Measurements from ENCODE around the gene POMGNT2. TPM values are rescaled to one million over a fixed set of nuclear protein-coding genes. Genes with fewer than 3 reads are reported as not detected.
A peak's percentile ranks its signal among the peaks of the same experiment; 100 is the strongest.
"Not testable (repeated sequence)": the region's sequence is repeated elsewhere in the genome, so short reads cannot be mapped to it uniquely, and the experiment has no call there.

POMGNT2 gene
- polyA plus RNA-seq, 1 donor (not counting 4 experiments of a cell fraction or from before 2014, with no cell fraction given): 6.0 TPM

GRCh38 chr3:43072361-43072760 lies 33.5 kb downstream of the POMGNT2 start:
- no peak overlapping the region for H3K9ac ChIP-seq (ENCODE audit: control insufficient read depth, extremely low read depth, insufficient read depth, low read length)
- H3K27me3 ChIP-seq (ENCODE audit: control insufficient read depth, extremely low read depth, insufficient read depth, low read length): no peaks in the 10 kb centered on the region
- dilution Hi-C loops (cut with MboI; ENCODE audit: extremely low pct_ligation_motif_present, low sequenced_read_pairs): no loop called here
- no peak overlapping the region for H2AFZ ChIP-seq (ENCODE audit: control insufficient read depth, low read length)
- no peaks in the 10 kb centered on the region for H3K79me2 ChIP-seq (ENCODE audit: control insufficient read depth, insufficient read depth, low read length)
- H4K20me1 ChIP-seq (ENCODE audit: control insufficient read depth, extremely low read depth, insufficient read depth, low read length): no peaks in the 10 kb centered on the region
- TF ChIP-seq CTCF (optimal IDR thresholded peaks at IDR 0.05 in 1 of 3, IDR thresholded peaks at IDR 0.05 in 1 of 3, conservative IDR thresholded peaks at IDR 0.05 in 1 of 3; ENCODE audit: extremely low read depth in 1 of 3, insufficient read depth in 2 of 3, low read length in 3 of 3): no peak
- no peak for TF ChIP-seq EZH2 (IDR thresholded peaks at IDR 0.05; ENCODE audit: low read length)
- H3K9me3 ChIP-seq (ENCODE audit: control insufficient read depth, low read depth, low read length): no peaks in the 10 kb centered on the region
- H3K36me3 ChIP-seq (ENCODE audit: control insufficient read depth in 2 of 2, extremely low read depth in 1 of 2, insufficient read depth in 2 of 2, low read length in 2 of 2): no peaks in the 10 kb centered on the region
- no peak overlapping the region for H3K27ac ChIP-seq (ENCODE audit: control insufficient read depth, insufficient read depth, low read length)
- no peaks in the 10 kb centered on the region for H3K4me1 ChIP-seq (ENCODE audit: control insufficient read depth, extremely low read depth, insufficient read depth, low read length)
- H3K4me3 ChIP-seq (ENCODE audit: control insufficient read depth in 2 of 3, extremely low read depth in 1 of 3, insufficient read depth in 2 of 3, low read depth in 1 of 3, low read length in 3 of 3): no peak overlapping the region
- DNase-seq (ENCODE audit: low read depth, low spot score) (no peak), FAIRE-seq (no peak)
- no peak overlapping the region for H3K4me2 ChIP-seq (ENCODE audit: control insufficient read depth, extremely low read depth, insufficient read depth, low read depth, low read length)
- no peaks in the 10 kb centered on the region for H3K9me1 ChIP-seq (ENCODE audit: control insufficient read depth, extremely low read depth, insufficient read depth, low read length)

GRCh38 chr3:43071313-43071893 lies 34.5 kb downstream of the POMGNT2 start:
- Histone ChIP-seq H3K27ac (ENCODE audit: control insufficient read depth, insufficient read depth, low read length) (no peak overlapping the region), H4K20me1 (ENCODE audit: control insufficient read depth, extremely low read depth, insufficient read depth, low read length) (no peaks in the 10 kb centered on the region), H2AFZ (ENCODE audit: control insufficient read depth, low read length) (no peak overlapping the region), H3K4me2 (ENCODE audit: control insufficient read depth, extremely low read depth, insufficient read depth, low read depth, low read length) (no peak overlapping the region), H3K9ac (ENCODE audit: control insufficient read depth, extremely low read depth, insufficient read depth, low read length) (no peak overlapping the region), H3K9me3 (ENCODE audit: control insufficient read depth, low read depth, low read length) (no peaks in the 10 kb centered on the region), H3K36me3 (ENCODE audit: control insufficient read depth in 2 of 2, extremely low read depth in 1 of 2, insufficient read depth in 2 of 2, low read length in 2 of 2) (no peaks in the 10 kb centered on the region), H3K79me2 (ENCODE audit: control insufficient read depth, insufficient read depth, low read length) (no peaks in the 10 kb centered on the region), H3K4me1 (ENCODE audit: control insufficient read depth, extremely low read depth, insufficient read depth, low read length) (no peaks in the 10 kb centered on the region), H3K4me3 (ENCODE audit: control insufficient read depth in 2 of 3, extremely low read depth in 1 of 3, insufficient read depth in 2 of 3, low read depth in 1 of 3, low read length in 3 of 3) (no peak overlapping the region), H3K27me3 (ENCODE audit: control insufficient read depth, extremely low read depth, insufficient read depth, low read length) (no peaks in the 10 kb centered on the region), H3K9me1 (ENCODE audit: control insufficient read depth, extremely low read depth, insufficient read depth, low read length) (no peaks in the 10 kb centered on the region)
- no peak for DNase-seq (ENCODE audit: low read depth, low spot score)
- TF ChIP-seq EZH2 (IDR thresholded peaks at IDR 0.05; ENCODE audit: low read length): no peak
- TF ChIP-seq CTCF (optimal IDR thresholded peaks at IDR 0.05 in 1 of 3, IDR thresholded peaks at IDR 0.05 in 1 of 3, conservative IDR thresholded peaks at IDR 0.05 in 1 of 3; ENCODE audit: extremely low read depth in 1 of 3, insufficient read depth in 2 of 3, low read length in 3 of 3): peak; percentile 46 to 63 (median 54)
- no peak for FAIRE-seq
- dilution Hi-C loops (cut with MboI; ENCODE audit: extremely low pct_ligation_motif_present, low sequenced_read_pairs): no loop called here

GRCh38 chr3:43070670-43071069 lies 35.2 kb downstream of the POMGNT2 start:
- H3K79me2 ChIP-seq (ENCODE audit: control insufficient read depth, insufficient read depth, low read length); H3K27ac ChIP-seq (ENCODE audit: control insufficient read depth, insufficient read depth, low read length); H3K36me3 ChIP-seq (ENCODE audit: control insufficient read depth in 2 of 2, extremely low read depth in 1 of 2, insufficient read depth in 2 of 2, low read length in 2 of 2); H3K9ac ChIP-seq (ENCODE audit: control insufficient read depth, extremely low read depth, insufficient read depth, low read length); DNase-seq (ENCODE audit: low read depth, low spot score); H3K4me1 ChIP-seq (ENCODE audit: control insufficient read depth, extremely low read depth, insufficient read depth, low read length); FAIRE-seq; H3K4me3 ChIP-seq (ENCODE audit: control insufficient read depth in 2 of 3, extremely low read depth in 1 of 3, insufficient read depth in 2 of 3, low read depth in 1 of 3, low read length in 3 of 3); H3K4me2 ChIP-seq (ENCODE audit: control insufficient read depth, extremely low read depth, insufficient read depth, low read depth, low read length); H3K9me3 ChIP-seq (ENCODE audit: control insufficient read depth, low read depth, low read length); H3K9me1 ChIP-seq (ENCODE audit: control insufficient read depth, extremely low read depth, insufficient read depth, low read length); dilution Hi-C loops (cut with MboI; ENCODE audit: extremely low pct_ligation_motif_present, low sequenced_read_pairs); H3K27me3 ChIP-seq (ENCODE audit: control insufficient read depth, extremely low read depth, insufficient read depth, low read length); H4K20me1 ChIP-seq (ENCODE audit: control insufficient read depth, extremely low read depth, insufficient read depth, low read length); H2AFZ ChIP-seq (ENCODE audit: control insufficient read depth, low read length): not testable (repeated sequence)
